HCT116 (cell line): Measurements from ENCODE around the gene RGL4. TPM values are rescaled to one million over a fixed set of nuclear protein-coding genes. Genes with fewer than 3 reads are reported as not detected.
"Not testable (repeated sequence)": the region's sequence is repeated elsewhere in the genome, so short reads cannot be mapped to it uniquely, and the experiment has no call there.

Source experiments
- ATAC-seq: fragments of 200-7000 bp; cut with Tn5 transposase; 2 replicates; pipeline ENCODE4 v1.9.1; 2020; ENCODE audit warnings: mild to moderate bottlenecking, moderate library complexity
- BruUV-seq: library from RNA; stranded (reverse); fragments of 400-500 nt; replicated peaks from 2 replicates; lab custom pipeline; 2021; lab: Mats Ljungman, UMichigan
- CTCF ChIA-PET: fragments of 300-600 bp; sonication (Branson Sonifier 250); formaldehyde crosslinking; loops from one replicate; lab custom pipeline; 2021; ENCODE audit warnings: antibody characterized with exemption; lab: Charles Lee
- POLR2A ChIA-PET: fragments of 300-600, 350-600 bp; sonication (Branson Sonifier 250); formaldehyde crosslinking; loops from one replicate; lab custom pipeline; 2021; ENCODE audit warnings: antibody characterized with exemption; lab: Charles Lee
- RAD21 ChIA-PET, 2 experiments: fragments of 300-600 bp; sonication (Branson Sonifier 250); formaldehyde crosslinking; loops; one replicate each; lab custom pipeline; 2023; ENCODE audit warnings: low total read pairs in 2 of 2; ENCODE audit not compliant: uncharacterized antibody in 2 of 2, unreplicated experiment in 2 of 2, low non-redundant PET in 1 of 2; lab: Charles Lee
- DNase-seq: peaks from one replicate; pipeline ENCODE4 v3.0.0-alpha.2; 2010; ENCODE audit warnings: low read depth, low spot score
- H2AFZ ChIP-seq: fragments of 200-600 bp; shearing (Covaris generic), sonication (generic); 2 replicates; pipeline ENCODE4 v1.6.1; 2017; ENCODE audit warnings: low read depth, mixed run types, mixed read lengths, antibody characterized with exemption, low read length; ENCODE audit not compliant: poor library complexity, severe bottlenecking
- H3K27ac ChIP-seq: 2 replicates; pipeline ENCODE4 v1.5.1; 2012; ENCODE audit warnings: low read depth, low read length
- H3K27me3 ChIP-seq: fragments of 200-600 bp; sonication (generic); 2 replicates; pipeline ENCODE4 v1.6.1; 2016; ENCODE audit warnings: mixed run types, low read length, mixed read lengths; ENCODE audit not compliant: insufficient read depth
- H3K36me3 ChIP-seq, 2 experiments: fragments of 200-500 bp in 1 of 2; fragments of 200-600 bp in 1 of 2; sonication (Bioruptor generic) in 1 of 2; sonication (generic) in 1 of 2; 2 replicates each; pipeline versions ENCODE4 v1.5.1 to v1.6.1; 2014 to 2016; ENCODE audit warnings: low read length in 2 of 2, inconsistent platforms in 1 of 2, mixed read lengths in 1 of 2, mixed run types in 1 of 2; ENCODE audit not compliant: insufficient read depth in 2 of 2, control insufficient read depth in 1 of 2
- H3K4me1 ChIP-seq, 2 experiments: fragments of 200-600 bp in 1 of 2; sonication (generic) in 1 of 2; 2 replicates each; pipeline versions ENCODE4 v1.5.1 to v1.6.1; 2012 to 2017; ENCODE audit warnings: low read length in 2 of 2, inconsistent platforms in 1 of 2, mild to moderate bottlenecking in 1 of 2, mixed read lengths in 1 of 2, mixed run types in 1 of 2, moderate library complexity in 1 of 2; ENCODE audit not compliant: insufficient read depth in 2 of 2, control insufficient read depth in 1 of 2
- H3K4me2 ChIP-seq: fragments of 200-600 bp; sonication (generic); 2 replicates; pipeline ENCODE4 v1.6.1; 2017; ENCODE audit warnings: mixed run types, low read length, mixed read lengths
- H3K4me3 ChIP-seq, 2 experiments: fragments of 200-600 bp in 1 of 2; sonication (generic) in 1 of 2; replicated peaks in 1 of 2; 2 replicates each; pipeline ENCODE4 v1.5.1; 2011 to 2016; ENCODE audit warnings: low read length in 2 of 2, control low read depth in 1 of 2, low read depth in 1 of 2, mild to moderate bottlenecking in 1 of 2, mixed read lengths in 1 of 2, mixed run types in 1 of 2
- H3K79me2 ChIP-seq: fragments of 200-600 bp; sonication (generic); 2 replicates; pipeline ENCODE4 v1.6.1; 2017; ENCODE audit warnings: mild to moderate bottlenecking, mixed run types, low read length, moderate library complexity, mixed read lengths; ENCODE audit not compliant: insufficient read depth
- H3K9ac ChIP-seq: fragments of 200-600 bp; sonication (generic); 2 replicates; pipeline ENCODE4 v1.6.1; 2016; ENCODE audit warnings: low read length, mixed read lengths
- H3K9me2 ChIP-seq: fragments of 200-600 bp; sonication (generic), shearing (Covaris generic); 2 replicates; pipeline ENCODE4 v1.6.1; 2017; ENCODE audit warnings: mixed run types, mild to moderate bottlenecking, moderate library complexity; ENCODE audit not compliant: insufficient read depth
- H3K9me3 ChIP-seq, 2 experiments: fragments of 200-500 bp in 1 of 2; fragments of 200-600 bp in 1 of 2; sonication (Bioruptor generic) in 1 of 2; sonication (generic) in 1 of 2; 2 replicates each; pipeline ENCODE4 v1.6.1; 2014 to 2017; ENCODE audit warnings: low read length in 2 of 2, mixed read lengths in 2 of 2, inconsistent platforms in 1 of 2, low read depth in 1 of 2, mild to moderate bottlenecking in 1 of 2, mixed run types in 1 of 2, moderate library complexity in 1 of 2; ENCODE audit not compliant: control insufficient read depth in 1 of 2, insufficient read depth in 1 of 2
- H4K20me1 ChIP-seq: fragments of 200-600 bp; sonication (generic), shearing (Covaris generic); 2 replicates; pipeline ENCODE4 v1.6.1; 2017; ENCODE audit warnings: mixed run types, mild to moderate bottlenecking, moderate library complexity; ENCODE audit not compliant: insufficient read depth
- CBX3 ChIP-seq: IDR thresholded peaks from 2 replicates; pipeline ENCODE4 v1.6.1; 2012; ENCODE audit warnings: low read depth
- CTCF ChIP-seq, 3 experiments: fragments of 200-600 bp in 1 of 3; sonication (generic) in 1 of 3; IDR thresholded peaks in 2 of 3; conservative IDR thresholded peaks in 1 of 3; 2 replicates each; pipeline ENCODE4 v1.5.1; 2012 to 2017; ENCODE audit warnings: low read depth in 2 of 3, low read length in 2 of 3, antibody characterized with exemption in 1 of 3, borderline replicate concordance in 1 of 3, control low read depth in 1 of 3, mild to moderate bottlenecking in 1 of 3, mixed read lengths in 1 of 3, mixed run types in 1 of 3, moderate library complexity in 1 of 3; ENCODE audit not compliant: insufficient read depth in 1 of 3
- POLR2AphosphoS5 ChIP-seq: IDR thresholded peaks from 2 replicates; pipeline ENCODE4 v1.6.1; 2011; ENCODE audit warnings: mild to moderate bottlenecking, low read depth, low read length, moderate library complexity
- REST ChIP-seq: IDR thresholded peaks from 2 replicates; pipeline ENCODE4 v1.6.1; 2012; ENCODE audit warnings: low read depth
- SRF ChIP-seq: IDR thresholded peaks from 2 replicates; pipeline ENCODE4 v1.6.1; 2012; ENCODE audit warnings: low read depth
- intact Hi-C: fragments of 100-400 bp; cut with micrococcal nuclease; formaldehyde crosslinking; loops from 2 replicates; pipeline ENCODE4 v1.10.0; 2022
- total RNA-seq: library from RNA; stranded (reverse); gene quantifications from one replicate; pipeline ENCODE4 v1.2.1, GENCODE V29; 2021; ENCODE audit not compliant: unreplicated experiment

RGL4 gene
- total RNA-seq, 1 experiment from 2014 or later, result not detected

GRCh38 chr22:23672307-23673049, 18.3 kb upstream of the RGL4 start:
- H3K4me2 ChIP-seq, H3K4me3 ChIP-seq, CTCF ChIA-PET, POLR2A ChIA-PET, H3K27ac ChIP-seq, ATAC-seq, H3K36me3 ChIP-seq, H3K79me2 ChIP-seq, H3K27me3 ChIP-seq, RAD21 ChIA-PET, intact Hi-C loops, H3K4me1 ChIP-seq, H3K9ac ChIP-seq, H2AFZ ChIP-seq, H3K9me2 ChIP-seq, H3K9me3 ChIP-seq, DNase-seq, H4K20me1 ChIP-seq, BruUV-seq: not testable (repeated sequence)

- H3K9me3 ChIP-seq, result no peaks in the 10 kb centered on the region
- H3K4me2 ChIP-seq, result no peak overlapping the region
- intact Hi-C loops, result no loop called here
- BruUV-seq, result no TSS peak
- H4K20me1 ChIP-seq, result no peaks in the 10 kb centered on the region
- RAD21 ChIA-PET, result no interaction called here
- H3K4me1 ChIP-seq, result no peaks in the 10 kb centered on the region
- DNase-seq (no peak), ATAC-seq (no peak)
- no peaks in the 10 kb centered on the region for H3K79me2 ChIP-seq
- H3K9ac ChIP-seq, result no peak overlapping the region
- H3K36me3 ChIP-seq, result no peaks in the 10 kb centered on the region
- H3K27me3 ChIP-seq, result no peaks in the 10 kb centered on the region
- no peak overlapping the region for H3K27ac ChIP-seq
- POLR2A ChIA-PET, result no interaction called here
- no peak overlapping the region for H2AFZ ChIP-seq
- no peaks in the 10 kb centered on the region for H3K9me2 ChIP-seq
- CTCF ChIA-PET, result no interaction called here
- H3K4me3 ChIP-seq, result no peak overlapping the region
- TF ChIP-seq REST (no peak), CTCF (IDR thresholded peaks at IDR 0.05 in 2 of 3, conservative IDR thresholded peaks at IDR 0.05 in 1 of 3; ENCODE audit: borderline replicate concordance in 1 of 3, insufficient read depth in 1 of 3, low read depth in 2 of 3, low read length in 2 of 3) (no peak), SRF (no peak), POLR2AphosphoS5 (no peak), CBX3 (no peak)
Observed at GRCh38 chr22:23673050-23673620, 17.7 kb upstream of the RGL4 start.
